HUES64 (cell line): Measurements from ENCODE around the gene CFAP45.

ENCODE experiments used
- H3K27ac ChIP-seq: 2 replicates; pipeline ENCODE4 v1.7.0; 2013; ENCODE audit warnings: low read depth, low read length, inconsistent platforms
- H3K27me3 ChIP-seq: 2 replicates; pipeline ENCODE4 v1.6.1; 2013; ENCODE audit warnings: mild to moderate bottlenecking, low read length; ENCODE audit not compliant: insufficient read depth
- H3K36me3 ChIP-seq: 2 replicates; pipeline ENCODE4 v1.6.1; 2013; ENCODE audit warnings: mild to moderate bottlenecking, low read length; ENCODE audit not compliant: insufficient read depth
- H3K4me1 ChIP-seq: 2 replicates; pipeline ENCODE4 v1.6.1; 2013; ENCODE audit warnings: mild to moderate bottlenecking, low read length, moderate library complexity; ENCODE audit not compliant: insufficient read depth
- H3K4me3 ChIP-seq: 2 replicates; pipeline ENCODE4 v1.5.1; 2013; ENCODE audit warnings: mild to moderate bottlenecking, low read length, moderate library complexity
- H3K9ac ChIP-seq: 2 replicates; pipeline ENCODE4 v1.6.1; 2013; ENCODE audit warnings: mild to moderate bottlenecking, low read depth, low read length
- H3K9me3 ChIP-seq: 2 replicates; pipeline ENCODE4 v1.6.1; 2013; ENCODE audit warnings: low read depth, low read length; ENCODE audit not compliant: insufficient read depth
- WGBS: fragments of 150-250, 120-280 bp; methylation state at CpG from one replicate; pipeline ENCODE4 v1.1.7; 2013; ENCODE audit warnings: missing lambda C conversion rate; 5-methylcytosine and 5-hydroxymethylcytosine counted together

The CFAP45 gene

DNA sequence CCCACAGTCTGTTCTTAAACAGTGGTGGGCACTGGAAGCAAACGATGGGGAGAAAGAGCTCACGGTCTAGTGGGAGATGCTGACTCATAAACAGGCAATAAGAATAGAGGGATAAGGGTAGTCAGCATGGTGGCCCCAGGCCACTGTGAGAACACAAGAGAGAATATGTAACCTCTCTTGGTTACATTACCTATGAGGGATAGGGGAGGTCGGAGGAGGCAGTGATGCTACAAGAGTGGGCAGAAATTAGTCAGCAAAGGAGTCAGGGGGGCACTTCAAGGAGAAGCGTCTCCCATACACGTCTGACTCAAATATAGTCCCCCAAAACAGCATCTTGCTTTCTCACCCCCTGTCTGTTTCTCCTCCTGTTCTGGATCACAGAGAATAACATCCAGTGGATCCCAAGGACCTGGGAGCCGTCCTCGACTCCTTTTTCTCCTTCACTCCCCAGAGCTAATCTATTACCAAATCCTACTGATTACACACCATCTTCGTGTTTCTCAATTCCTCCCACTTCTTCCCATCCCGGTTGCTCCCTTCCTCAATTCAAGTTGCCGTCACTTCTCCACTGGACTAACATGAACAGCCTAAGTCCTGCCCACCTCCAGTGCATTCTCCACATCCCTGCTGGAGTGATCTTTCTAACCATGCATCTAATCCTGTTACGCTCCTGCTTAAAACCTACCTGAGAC, 71.2 kb downstream of the CFAP45 start:
- peaks cover 12% of the 10 kb centered on the region; the same call in 1 of the 2 replicates for H3K4me1 ChIP-seq
- peaks cover 24% of the 10 kb centered on the region; the same call in 1 of the 2 replicates for H3K27me3 ChIP-seq
- H3K9me3 ChIP-seq = no peaks in the 10 kb centered on the region
- H3K4me3 ChIP-seq = no peak overlapping the region
- H3K27ac ChIP-seq = no peak overlapping the region
- no peaks in the 10 kb centered on the region for H3K36me3 ChIP-seq
- no peak overlapping the region for H3K9ac ChIP-seq
- WGBS = 93% methylated on average over 11 of the region's 11 CpGs

DNA sequence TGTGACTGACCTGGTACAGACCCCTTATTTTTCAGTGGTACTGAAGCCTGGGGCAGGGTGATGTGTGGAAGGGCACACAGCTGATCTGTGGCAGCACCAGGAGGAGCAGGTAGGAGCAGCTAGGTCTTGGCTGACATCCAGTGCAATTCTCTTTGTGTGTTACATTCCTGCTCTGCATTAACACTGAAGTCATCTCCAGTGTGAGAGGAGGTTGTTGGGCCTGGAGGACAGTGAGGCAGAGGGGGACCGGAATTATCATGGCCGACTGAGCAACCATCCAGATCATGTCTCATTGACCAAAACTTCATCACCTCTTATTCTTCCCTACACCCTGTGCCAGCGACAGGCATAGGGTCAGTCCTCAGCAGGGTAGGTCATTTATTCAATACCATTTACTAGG, 71.8 kb downstream of the CFAP45 start:
- 80% methylated on average over 3 of the region's 3 CpGs for WGBS
- H3K9me3 ChIP-seq = no peaks in the 10 kb centered on the region
- no peaks in the 10 kb centered on the region for H3K36me3 ChIP-seq
- H3K27ac ChIP-seq = no peak overlapping the region
- H3K4me3 ChIP-seq = no peak overlapping the region
- H3K27me3 ChIP-seq = peaks cover 18% of the 10 kb centered on the region; the same call in 1 of the 2 replicates
- H3K4me1 ChIP-seq = peaks cover 18% of the 10 kb centered on the region; the same call in 1 of the 2 replicates
- H3K9ac ChIP-seq = no peak overlapping the region

DNA sequence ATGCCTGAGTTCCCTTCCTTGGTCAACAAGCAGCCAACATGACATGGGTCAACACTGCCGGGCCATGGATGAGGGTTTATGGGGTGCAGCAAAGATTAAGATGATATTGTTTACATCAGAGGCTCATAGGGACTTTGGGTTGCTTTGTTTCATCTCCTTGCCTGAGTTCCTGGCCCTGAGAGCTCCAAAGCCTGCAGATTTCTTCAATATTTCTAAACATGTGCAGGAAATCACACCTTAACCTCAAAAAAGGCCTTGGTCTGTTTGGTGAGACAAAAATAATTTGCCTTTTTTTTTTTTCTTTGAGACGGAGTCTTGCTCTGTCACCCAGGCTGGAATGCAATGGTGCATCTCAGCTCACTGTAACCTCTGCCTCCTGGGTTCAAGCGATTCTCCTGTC, 72.4 kb downstream of the CFAP45 start:
- Histone ChIP-seq H3K27ac (no peak overlapping the region), H3K9me3 (no peaks in the 10 kb centered on the region), H3K9ac (no peak overlapping the region)

DNA sequence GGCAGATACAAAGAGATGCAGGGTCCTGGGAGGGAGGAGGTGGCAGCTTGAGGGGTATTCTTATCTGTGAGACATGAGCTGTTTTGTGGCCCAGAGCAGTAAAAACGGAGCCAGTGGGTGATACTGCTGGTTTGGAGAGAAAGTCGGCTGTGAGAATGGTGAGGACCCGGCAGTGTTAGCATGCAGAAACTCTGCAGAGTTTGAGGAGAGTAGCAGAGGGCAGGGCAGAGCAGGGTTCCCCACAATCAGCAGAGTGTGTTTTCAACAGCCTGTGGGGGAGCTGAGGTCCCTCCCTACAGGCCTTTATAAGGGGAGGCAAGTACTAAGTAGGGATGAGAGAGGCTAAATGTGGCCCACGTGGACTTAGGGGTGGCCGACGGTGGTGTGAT, 72.9 kb downstream of the CFAP45 start:
- no peaks in the 10 kb centered on the region for H3K36me3 ChIP-seq
- no peaks in the 10 kb centered on the region for H3K9me3 ChIP-seq
- peaks cover 14% of the 10 kb centered on the region; the same call in 1 of the 2 replicates for H3K4me1 ChIP-seq
- no peak overlapping the region for H3K4me3 ChIP-seq
- no peak overlapping the region for H3K9ac ChIP-seq
- H3K27ac ChIP-seq = no peak overlapping the region
- H3K27me3 ChIP-seq = peaks cover 12% of the 10 kb centered on the region; the same call in 1 of the 2 replicates
- WGBS = 89% methylated on average over 6 of the region's 6 CpGs

More for the DNA sequence above, 72.4 kb downstream of the CFAP45 start:
- Histone ChIP-seq H3K27me3 (peaks cover 12% of the 10 kb centered on the region; the same call in 1 of the 2 replicates), H3K4me1 (peaks cover 18% of the 10 kb centered on the region; the same call in 1 of the 2 replicates), H3K4me3 (no peak overlapping the region), H3K36me3 (no peaks in the 10 kb centered on the region)
- 90% methylated on average over 3 of the region's 3 CpGs for WGBS

DNA sequence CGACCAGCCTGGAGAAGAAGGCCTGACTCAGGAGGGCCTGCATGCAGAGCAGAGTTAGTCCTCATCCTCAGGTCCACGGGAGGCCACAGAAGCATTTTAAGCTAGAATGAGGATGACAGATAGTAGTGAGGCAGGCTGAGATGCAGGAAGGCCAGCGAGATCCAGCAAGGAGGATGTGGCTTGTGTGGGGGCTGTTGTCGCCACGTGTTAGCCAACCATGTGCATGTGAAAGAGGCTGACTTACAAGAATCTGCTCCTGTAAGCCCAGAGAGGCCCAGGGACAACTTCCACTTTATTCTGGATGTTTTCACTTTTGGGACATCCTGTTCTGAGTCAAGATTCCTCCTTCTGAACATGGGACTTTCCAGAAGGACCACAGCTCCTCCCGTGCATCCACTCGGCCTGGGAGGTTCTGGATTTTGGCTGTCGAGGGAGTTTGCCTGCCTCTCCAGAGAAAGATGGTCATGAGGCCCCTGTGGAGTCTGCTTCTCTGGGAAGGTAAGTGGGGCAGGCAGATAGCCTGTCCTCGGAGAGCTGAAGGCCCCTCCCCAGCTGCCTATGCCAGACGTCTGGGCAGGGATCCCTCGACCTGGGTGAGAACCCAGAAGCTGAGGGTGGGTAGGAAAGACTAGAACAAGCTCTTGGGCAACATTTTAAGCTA, 73.4 kb downstream of the CFAP45 start, which contains the start of gene SLAMF8:
TSS of gene SLAMF8 (plus strand) at position 433 of the 661 bp plus-strand sequence. CDS start at position 459, 26 bp downstream.
- peaks cover 12% of the 10 kb centered on the region; the same call in 1 of the 2 replicates for H3K27me3 ChIP-seq
- H3K4me3 ChIP-seq = no peak within 1 kb of the TSS
- H3K27ac ChIP-seq = no peak within 1 kb of the TSS
- 88% methylated on average over 11 of the region's 11 CpGs for WGBS
- no peaks in the 10 kb centered on the region for H3K9me3 ChIP-seq
- H3K4me1 ChIP-seq = peaks cover 9% of the 10 kb centered on the region; the same call in 1 of the 2 replicates
- no peaks in the 10 kb centered on the region for H3K36me3 ChIP-seq
- H3K9ac ChIP-seq = no peak within 1 kb of the TSS

DNA sequence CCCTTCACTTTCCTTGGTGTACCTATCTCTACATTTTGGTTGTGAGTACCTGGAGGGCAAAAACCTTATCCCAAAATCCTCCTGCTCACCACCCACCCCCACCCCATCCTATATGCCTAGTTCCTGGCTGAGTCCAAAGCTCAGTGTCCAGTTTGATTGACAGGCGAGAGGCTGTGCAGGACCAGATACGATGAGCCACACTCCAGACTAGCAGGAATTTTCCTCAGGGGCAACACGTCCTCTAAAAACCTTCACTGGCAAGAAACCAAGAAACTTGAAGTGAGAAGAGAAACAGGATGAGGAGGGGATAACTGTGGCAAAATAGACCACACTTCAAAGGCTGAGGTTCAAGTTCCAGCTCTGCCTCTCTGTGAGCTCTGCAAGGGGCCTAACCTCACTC, 74.4 kb downstream of the CFAP45 start:
- H3K9ac ChIP-seq = no peak overlapping the region
- H3K36me3 ChIP-seq = no peaks in the 10 kb centered on the region
- WGBS = 87% methylated on average over 3 of the region's 3 CpGs
- no peak overlapping the region for H3K4me3 ChIP-seq
- peaks cover 7% of the 10 kb centered on the region; the same call in 1 of the 2 replicates for H3K4me1 ChIP-seq
- H3K27me3 ChIP-seq = peaks cover 7% of the 10 kb centered on the region; the same call in 1 of the 2 replicates
- no peak overlapping the region for H3K27ac ChIP-seq
- no peaks in the 10 kb centered on the region for H3K9me3 ChIP-seq

DNA sequence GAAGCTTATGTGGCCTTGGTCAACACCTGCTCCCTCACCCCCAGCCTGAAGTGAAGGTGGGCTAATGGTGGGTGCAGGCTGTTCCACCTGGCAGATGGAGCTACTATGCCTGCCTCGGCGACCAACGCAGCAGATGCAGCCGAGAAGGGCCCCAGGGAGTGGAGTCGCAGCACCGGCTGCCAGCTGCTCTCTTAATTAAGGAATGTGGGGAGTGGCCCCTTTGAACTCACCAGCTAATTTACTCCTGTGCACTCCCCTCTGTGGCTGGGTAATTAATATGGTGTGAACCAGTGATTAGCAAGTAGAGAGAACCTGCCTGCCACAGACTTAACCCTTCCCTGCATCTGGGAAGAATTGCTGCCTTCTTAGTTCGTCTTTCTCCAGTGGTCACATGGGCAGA, 76.6 kb downstream of the CFAP45 start:
- WGBS = 40% methylated on average over 7 of the region's 7 CpGs
- no peaks in the 10 kb centered on the region for H3K36me3 ChIP-seq
- H3K9me3 ChIP-seq = no peaks in the 10 kb centered on the region
- peaks cover 7% of the 10 kb centered on the region; the same call in 1 of the 2 replicates for H3K4me1 ChIP-seq
- no peaks in the 10 kb centered on the region for H3K27me3 ChIP-seq
- H3K27ac ChIP-seq = no peak overlapping the region
- H3K4me3 ChIP-seq = no peak overlapping the region
- no peak overlapping the region for H3K9ac ChIP-seq
